ENCODE measurements around the gene DDX6. TPM values are rescaled to one million over a fixed set of nuclear protein-coding genes. Genes with fewer than 3 reads are reported as not detected.
"Not testable (repeated sequence)": the region's sequence is repeated elsewhere in the genome, so short reads cannot be mapped to it uniquely, and the experiment has no call there.

DDX6 gene
- total RNA-seq (212 TPM), polyA plus RNA-seq (33.3 TPM)

GRCh38 chr11:118791111-118791960 is at the start of gene DDX6:
Gene DDX6, minus strand, starts transcription at chr11:118791164. Its CDS starts 4,913 bp downstream, at chr11:118786251.
- H3K36me3 ChIP-seq (ENCODE audit: insufficient read depth): no peaks in the 10 kb centered on the region
- DNase-seq (ENCODE audit: extremely low spot score): peak; percentile 59
- peak within 1 kb of the TSS; percentile 91 for H3K4me3 ChIP-seq (ENCODE audit: low read depth, low read length)
- WGBS: under 1% methylated on average over 81 of the region's 81 CpGs
- H3K4me1 ChIP-seq (ENCODE audit: insufficient read depth): no peaks in the 10 kb centered on the region
- peak within 1 kb of the TSS; percentile 100 for H3K27ac ChIP-seq (ENCODE audit: low read depth)

DNA sequence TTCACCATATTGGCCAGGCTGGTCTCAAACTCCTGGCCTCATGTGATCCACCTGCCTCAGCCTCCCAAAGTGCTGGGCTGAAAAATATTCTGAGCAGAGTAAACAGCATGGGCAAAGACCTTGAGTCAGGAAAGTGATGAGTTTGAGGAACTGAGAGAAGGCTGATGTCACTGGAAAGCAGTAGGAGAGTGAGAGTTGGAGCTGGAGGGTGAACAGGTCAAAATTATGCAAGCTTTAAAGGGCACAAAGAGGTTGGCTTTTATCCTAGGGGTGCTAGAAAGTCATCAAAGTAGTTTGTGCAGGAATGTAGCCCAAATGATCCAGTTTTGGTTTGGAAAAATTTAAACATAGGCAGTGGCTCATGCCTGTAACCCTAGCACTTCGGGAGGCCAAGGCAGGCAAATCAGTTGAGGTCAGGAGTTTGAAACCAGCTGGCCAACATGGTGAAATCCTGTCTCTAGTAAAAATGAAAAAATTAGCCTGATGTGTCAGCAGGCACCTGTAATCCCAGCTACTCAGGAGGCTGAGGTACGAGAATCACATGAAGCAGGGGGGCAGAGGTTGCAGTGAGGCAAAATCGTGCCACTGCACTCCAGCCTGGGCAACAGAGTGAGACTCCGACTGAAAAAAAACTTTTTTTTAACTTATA is 48.1 kb upstream of the DDX6 start:
- WGBS: 76% methylated on average over 4 of the region's 4 CpGs
- H3K36me3 ChIP-seq (ENCODE audit: insufficient read depth): peaks cover 2% of the 10 kb centered on the region
- no peak overlapping the region for H3K4me3 ChIP-seq (ENCODE audit: low read depth, low read length)
- no peak overlapping the region for H3K27ac ChIP-seq (ENCODE audit: low read depth)
- H3K4me1 ChIP-seq (ENCODE audit: insufficient read depth): no peaks in the 10 kb centered on the region
- DNase-seq (ENCODE audit: extremely low spot score): no peak

DNA sequence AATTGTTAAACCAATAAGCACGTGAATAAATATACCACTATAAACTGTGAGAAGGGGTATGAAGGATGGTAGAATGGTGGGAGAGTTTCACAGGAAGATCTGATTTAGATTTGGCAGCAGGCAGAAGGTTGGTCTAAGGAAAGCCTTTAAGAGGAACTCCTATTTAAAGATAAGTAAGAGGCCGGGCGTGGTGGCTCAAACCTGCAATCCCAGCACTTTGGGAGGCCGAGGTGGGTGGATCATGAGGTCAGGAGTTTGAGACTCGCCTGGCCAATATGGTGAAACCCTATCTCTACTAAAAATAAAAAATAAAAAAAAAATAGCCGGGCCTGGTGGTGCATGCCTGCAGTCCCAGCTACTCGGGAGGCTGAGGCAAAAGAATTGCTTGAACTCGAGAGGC is 46.9 kb upstream of the DDX6 start:
- Histone ChIP-seq H3K27ac (ENCODE audit: low read depth) (no peak overlapping the region), H3K4me1 (ENCODE audit: insufficient read depth) (no peaks in the 10 kb centered on the region), H3K4me3 (ENCODE audit: low read depth, low read length) (no peak overlapping the region), H3K36me3 (ENCODE audit: insufficient read depth) (peaks cover 2% of the 10 kb centered on the region)
- DNase-seq (ENCODE audit: extremely low spot score): no peak
- 88% methylated on average over 8 of the region's 8 CpGs for WGBS

DNA sequence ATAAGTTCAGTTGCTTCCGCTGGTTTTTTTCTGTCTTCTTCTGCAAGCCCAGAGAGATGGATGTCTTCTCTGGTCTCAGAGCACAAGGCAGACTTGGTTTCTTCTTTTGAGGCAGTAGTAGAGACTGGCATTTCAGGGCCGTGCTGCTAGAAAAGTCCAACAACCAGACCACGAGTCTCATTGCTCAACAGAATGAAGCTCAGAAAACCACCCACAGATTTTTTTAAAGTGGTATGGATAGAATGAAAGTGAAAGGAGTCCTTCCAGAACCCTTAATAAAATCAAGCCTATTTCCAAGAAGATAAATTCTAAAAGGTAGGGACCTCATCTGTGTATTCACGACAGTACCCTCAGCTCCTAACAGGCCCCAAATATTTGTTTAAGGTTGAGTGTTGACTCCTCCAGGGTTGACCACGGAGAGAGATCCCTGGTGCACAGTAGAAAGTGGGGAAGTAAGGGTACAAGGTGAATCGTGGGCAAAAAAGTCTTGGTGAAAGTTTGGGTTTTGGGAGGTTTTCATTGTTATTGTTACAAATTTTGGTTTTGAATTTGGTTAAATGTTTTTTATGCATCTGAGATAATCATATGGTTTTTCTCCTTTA is 43.6 kb upstream of the DDX6 start:
- DNase-seq (ENCODE audit: extremely low spot score): no peak
- 72% methylated on average over 6 of the region's 6 CpGs for WGBS
- peaks cover 2% of the 10 kb centered on the region for H3K36me3 ChIP-seq (ENCODE audit: insufficient read depth)
- no peak overlapping the region for H3K27ac ChIP-seq (ENCODE audit: low read depth)
- H3K4me3 ChIP-seq (ENCODE audit: low read depth, low read length): no peak overlapping the region
- no peaks in the 10 kb centered on the region for H3K4me1 ChIP-seq (ENCODE audit: insufficient read depth)

GRCh38 chr11:118827118-118827517 is 36.2 kb upstream of the DDX6 start:
- no peak for DNase-seq (ENCODE audit: extremely low spot score)
- Histone ChIP-seq H3K4me3 (ENCODE audit: low read depth, low read length) (no peak overlapping the region), H3K27ac (ENCODE audit: low read depth) (no peak overlapping the region), H3K4me1 (ENCODE audit: insufficient read depth) (no peaks in the 10 kb centered on the region), H3K36me3 (ENCODE audit: insufficient read depth) (no peaks in the 10 kb centered on the region)
- 82% methylated on average over 7 of the region's 7 CpGs for WGBS

GRCh38 chr11:118822936-118823510 is 32.1 kb upstream of the DDX6 start:
- H3K36me3 ChIP-seq (ENCODE audit: insufficient read depth); DNase-seq (ENCODE audit: extremely low spot score); H3K4me3 ChIP-seq (ENCODE audit: low read depth, low read length); H3K4me1 ChIP-seq (ENCODE audit: insufficient read depth); H3K27ac ChIP-seq (ENCODE audit: low read depth): not testable (repeated sequence)
- WGBS: 91% methylated on average over 8 of the region's 8 CpGs

- WGBS: 45% methylated on average over 14 of the region's 14 CpGs
- no peak overlapping the region for H3K4me3 ChIP-seq (ENCODE audit: low read depth, low read length)
- DNase-seq (ENCODE audit: extremely low spot score): no peak
- no peaks in the 10 kb centered on the region for H3K4me1 ChIP-seq (ENCODE audit: insufficient read depth)
- no peak overlapping the region for H3K27ac ChIP-seq (ENCODE audit: low read depth)
- no peaks in the 10 kb centered on the region for H3K36me3 ChIP-seq (ENCODE audit: insufficient read depth)
Observed at GRCh38 chr11:118820412-118821357, 29.7 kb upstream of the DDX6 start.

- not testable (repeated sequence) for H3K4me3 ChIP-seq (ENCODE audit: low read depth, low read length); DNase-seq (ENCODE audit: extremely low spot score); H3K27ac ChIP-seq (ENCODE audit: low read depth); H3K36me3 ChIP-seq (ENCODE audit: insufficient read depth); H3K4me1 ChIP-seq (ENCODE audit: insufficient read depth)
- 86% methylated on average over 7 of the region's 7 CpGs for WGBS
Observed at GRCh38 chr11:118820025-118820379, 29.0 kb upstream of the DDX6 start.

GRCh38 chr11:118819334-118820024 is 28.5 kb upstream of the DDX6 start:
- no peak overlapping the region for H3K27ac ChIP-seq (ENCODE audit: low read depth)
- DNase-seq (ENCODE audit: extremely low spot score): no peak
- no peak overlapping the region for H3K4me3 ChIP-seq (ENCODE audit: low read depth, low read length)
- H3K4me1 ChIP-seq (ENCODE audit: insufficient read depth): no peaks in the 10 kb centered on the region
- 80% methylated on average over 7 of the region's 7 CpGs for WGBS
- H3K36me3 ChIP-seq (ENCODE audit: insufficient read depth): no peaks in the 10 kb centered on the region

GRCh38 chr11:118818130-118818529 is 27.2 kb upstream of the DDX6 start:
- Histone ChIP-seq H3K36me3 (ENCODE audit: insufficient read depth) (no peaks in the 10 kb centered on the region), H3K27ac (ENCODE audit: low read depth) (no peak overlapping the region)

DNA sequence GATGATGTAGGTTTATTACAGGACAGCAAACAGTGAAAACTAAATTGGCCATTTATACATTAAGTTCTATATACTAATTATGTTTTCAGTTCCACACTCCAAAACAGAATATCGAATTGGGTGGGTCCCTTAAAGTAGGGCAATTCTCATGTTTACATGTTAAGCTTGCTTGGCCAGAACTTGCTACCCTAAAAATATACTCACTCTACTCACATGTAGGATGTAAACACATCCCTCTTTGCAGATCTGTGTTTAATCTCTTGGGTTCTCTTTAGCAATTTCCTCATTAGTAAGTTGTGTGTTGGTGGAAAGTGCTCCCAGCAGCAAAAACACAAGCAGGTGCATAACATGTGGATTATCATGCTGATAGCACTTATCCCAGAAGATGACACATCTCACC is 22.6 kb upstream of the DDX6 start:
- no peak overlapping the region for H3K4me3 ChIP-seq (ENCODE audit: low read depth, low read length)
- no peaks in the 10 kb centered on the region for H3K36me3 ChIP-seq (ENCODE audit: insufficient read depth)
- no peak overlapping the region for H3K27ac ChIP-seq (ENCODE audit: low read depth)
- DNase-seq (ENCODE audit: extremely low spot score): no peak
- 49% methylated on average over 1 of the region's 1 CpG for WGBS
- no peaks in the 10 kb centered on the region for H3K4me1 ChIP-seq (ENCODE audit: insufficient read depth)

More at GRCh38 chr11:118818130-118818529, 27.2 kb upstream of the DDX6 start:
- Histone ChIP-seq H3K4me1 (ENCODE audit: insufficient read depth) (no peaks in the 10 kb centered on the region), H3K4me3 (ENCODE audit: low read depth, low read length) (no peak overlapping the region)
- 93% methylated on average over 4 of the region's 4 CpGs for WGBS
- DNase-seq (ENCODE audit: extremely low spot score): no peak

GRCh38 chr11:118812485-118812884 is 21.5 kb upstream of the DDX6 start:
- Histone ChIP-seq H3K4me3 (ENCODE audit: low read depth, low read length) (no peak overlapping the region), H3K4me1 (ENCODE audit: insufficient read depth) (no peaks in the 10 kb centered on the region), H3K27ac (ENCODE audit: low read depth) (no peak overlapping the region), H3K36me3 (ENCODE audit: insufficient read depth) (no peaks in the 10 kb centered on the region)
- DNase-seq (ENCODE audit: extremely low spot score): no peak
- 78% methylated on average over 3 of the region's 5 CpGs for WGBS

All from urinary bladder (tissue), 4 donors.